Osteocyte (in vitro differentiated cells): ENCODE data around the gene BANP. TPM values are rescaled to one million over a fixed set of nuclear protein-coding genes. Genes with fewer than 3 reads are reported as not detected.

ENCODE experiments used
- DNase-seq: peaks from one replicate; pipeline ENCODE4 v3.0.0; 2021; ENCODE audit warnings: mixed read lengths; ENCODE audit not compliant: unreplicated experiment; ENCODE audit errors: extremely low spot score
- H3K27ac Mint-ChIP-seq: one replicate; pipeline ENCODE4 v1.8.0; 2021; ENCODE audit warnings: mild to moderate bottlenecking, mixed read lengths; ENCODE audit not compliant: unreplicated experiment
- H3K27me3 Mint-ChIP-seq: one replicate; pipeline ENCODE4 v1.8.0; 2021; ENCODE audit warnings: mixed read lengths; ENCODE audit not compliant: unreplicated experiment
- H3K36me3 Mint-ChIP-seq: one replicate; pipeline ENCODE4 v1.8.0; 2021; ENCODE audit warnings: mixed read lengths; ENCODE audit not compliant: unreplicated experiment
- H3K4me1 Mint-ChIP-seq: one replicate; pipeline ENCODE4 v1.8.0; 2021; ENCODE audit warnings: mixed read lengths; ENCODE audit not compliant: unreplicated experiment
- H3K4me3 Mint-ChIP-seq: one replicate; pipeline ENCODE4 v1.8.0; 2021; ENCODE audit warnings: mild to moderate bottlenecking, moderate library complexity, mixed read lengths; ENCODE audit not compliant: unreplicated experiment
- H3K9me3 Mint-ChIP-seq: one replicate; pipeline ENCODE4 v1.8.0; 2021; ENCODE audit warnings: mixed read lengths; ENCODE audit not compliant: unreplicated experiment
- total RNA-seq: library from RNA; stranded (reverse); gene quantifications from 2 replicates; pipeline ENCODE4 v1.2.1, GENCODE V29; 2021
- TF ChIP-seq, protein P1 (sequence below): fragments of 200-600 bp; sonication (generic); IDR thresholded peaks from 2 replicates; pipeline ENCODE4 v1.5.0; 2021; ENCODE audit warnings: antibody characterized with exemption, mild to moderate bottlenecking, moderate library complexity

BANP gene
- total RNA-seq, 1 donor from 2014 or later, result 20.5 TPM

DNA sequence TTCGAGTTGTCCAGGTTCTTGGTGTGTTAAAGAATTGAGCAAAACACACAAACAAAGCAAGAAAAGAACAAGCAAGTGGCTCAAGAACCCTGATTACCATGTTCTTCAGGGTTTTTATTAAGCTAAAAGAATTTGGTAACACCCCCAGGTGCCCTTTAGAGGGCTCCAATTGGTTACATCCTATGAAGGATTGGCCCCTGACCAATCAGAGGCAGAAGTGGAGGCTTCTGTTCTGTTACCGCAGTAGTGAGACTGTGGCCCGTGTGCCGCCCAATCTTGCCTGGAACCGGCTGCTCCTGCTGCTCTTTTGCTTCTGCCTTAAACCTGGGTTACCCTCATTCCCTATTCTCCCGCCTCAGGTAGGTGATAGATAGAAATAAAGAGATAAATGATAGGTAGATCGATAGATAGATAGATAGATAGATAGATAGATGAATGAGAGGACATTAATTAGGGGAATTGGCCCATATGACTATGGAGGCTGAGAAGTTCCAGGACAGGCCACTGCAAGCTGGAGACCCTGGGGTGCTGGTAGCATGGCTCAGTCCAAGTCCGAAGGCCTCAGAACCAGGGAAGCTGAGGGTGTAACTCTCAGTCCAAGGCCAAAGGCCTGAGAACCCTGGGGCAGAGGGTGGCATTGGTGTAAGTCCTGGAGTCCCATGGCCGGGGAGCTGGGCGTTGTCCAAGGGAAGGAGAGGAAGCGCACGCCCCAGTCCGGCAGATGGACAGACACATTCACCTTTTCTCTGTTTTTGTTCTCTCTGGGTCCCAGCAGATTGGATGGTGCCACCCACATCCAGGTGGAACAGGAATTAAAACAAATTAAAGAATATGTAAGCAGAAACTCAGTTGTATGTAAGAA, 11.4 kb upstream of the BANP start:
- no peaks in the 10 kb centered on the region for H3K4me1 Mint-ChIP-seq
- H3K27me3 Mint-ChIP-seq, result peaks cover 8% of the 10 kb centered on the region
- no peak for DNase-seq
- TF ChIP-seq, protein P1, sequence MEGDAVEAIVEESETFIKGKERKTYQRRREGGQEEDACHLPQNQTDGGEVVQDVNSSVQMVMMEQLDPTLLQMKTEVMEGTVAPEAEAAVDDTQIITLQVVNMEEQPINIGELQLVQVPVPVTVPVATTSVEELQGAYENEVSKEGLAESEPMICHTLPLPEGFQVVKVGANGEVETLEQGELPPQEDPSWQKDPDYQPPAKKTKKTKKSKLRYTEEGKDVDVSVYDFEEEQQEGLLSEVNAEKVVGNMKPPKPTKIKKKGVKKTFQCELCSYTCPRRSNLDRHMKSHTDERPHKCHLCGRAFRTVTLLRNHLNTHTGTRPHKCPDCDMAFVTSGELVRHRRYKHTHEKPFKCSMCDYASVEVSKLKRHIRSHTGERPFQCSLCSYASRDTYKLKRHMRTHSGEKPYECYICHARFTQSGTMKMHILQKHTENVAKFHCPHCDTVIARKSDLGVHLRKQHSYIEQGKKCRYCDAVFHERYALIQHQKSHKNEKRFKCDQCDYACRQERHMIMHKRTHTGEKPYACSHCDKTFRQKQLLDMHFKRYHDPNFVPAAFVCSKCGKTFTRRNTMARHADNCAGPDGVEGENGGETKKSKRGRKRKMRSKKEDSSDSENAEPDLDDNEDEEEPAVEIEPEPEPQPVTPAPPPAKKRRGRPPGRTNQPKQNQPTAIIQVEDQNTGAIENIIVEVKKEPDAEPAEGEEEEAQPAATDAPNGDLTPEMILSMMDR, result no peak
- no peaks in the 10 kb centered on the region for H3K36me3 Mint-ChIP-seq
- H3K9me3 Mint-ChIP-seq, result no peaks in the 10 kb centered on the region
- no peak overlapping the region for H3K27ac Mint-ChIP-seq
- H3K4me3 Mint-ChIP-seq, result no peak overlapping the region

DNA sequence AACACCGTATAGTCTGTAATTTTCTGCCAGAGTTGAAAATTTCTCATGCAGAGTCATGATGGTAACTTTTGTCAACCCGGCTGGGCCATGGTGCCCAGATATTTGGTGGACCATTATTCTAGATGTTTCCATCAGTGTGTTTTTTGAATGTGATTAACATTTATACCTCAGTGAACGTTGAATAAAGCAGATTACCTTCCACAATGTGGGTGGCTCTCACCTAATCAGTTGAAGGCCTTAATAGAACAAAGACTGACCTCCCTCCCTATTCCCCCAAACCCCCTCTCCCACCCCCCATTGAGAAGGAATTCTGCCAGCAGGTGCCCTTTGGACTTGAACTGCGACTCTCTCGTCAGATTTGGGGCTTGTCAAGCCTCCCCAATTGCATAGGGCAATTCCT, 8.6 kb upstream of the BANP start:
- H3K27ac Mint-ChIP-seq, result no peak overlapping the region
- H3K27me3 Mint-ChIP-seq, result peaks cover 8% of the 10 kb centered on the region
- no peaks in the 10 kb centered on the region for H3K36me3 Mint-ChIP-seq
- TF ChIP-seq, protein P1, result no peak
- H3K9me3 Mint-ChIP-seq, result no peaks in the 10 kb centered on the region
- H3K4me1 Mint-ChIP-seq, result no peaks in the 10 kb centered on the region
- no peak overlapping the region for H3K4me3 Mint-ChIP-seq
- no peak for DNase-seq

DNA sequence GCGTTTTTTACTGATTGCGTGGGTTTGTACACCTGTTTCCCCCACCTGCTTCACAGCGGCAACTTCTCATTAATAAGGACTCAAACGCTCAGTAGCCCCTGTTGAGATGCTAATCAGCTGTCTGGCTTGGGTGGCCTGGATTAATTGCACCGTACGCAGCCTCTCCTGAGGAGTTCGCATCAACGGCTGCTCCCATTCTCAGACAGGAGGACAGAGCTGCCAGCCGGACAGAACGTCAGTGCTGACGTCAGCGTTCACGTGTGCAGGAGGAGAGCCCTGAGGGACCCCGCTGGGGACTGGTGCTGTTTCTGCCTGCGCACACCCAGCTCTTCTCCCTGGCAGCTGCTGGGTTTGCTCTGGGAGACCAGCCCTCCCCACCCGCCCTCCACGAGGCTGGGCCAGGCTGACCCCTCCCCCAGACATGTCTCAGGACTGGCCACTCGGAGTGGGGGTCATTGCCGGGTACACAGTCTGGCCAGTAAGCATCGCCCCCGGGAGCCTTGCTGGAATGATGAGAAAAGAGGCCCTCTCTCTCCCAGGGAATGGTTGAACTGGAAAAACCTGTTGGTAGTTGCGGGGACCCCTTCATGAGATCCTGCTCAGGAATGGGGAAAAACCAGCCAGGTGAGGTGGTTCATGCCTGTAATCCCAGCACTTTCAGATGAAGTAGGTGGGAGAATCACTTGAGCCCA, 5.7 kb upstream of the BANP start:
- no peak for DNase-seq
- Mint-ChIP-seq H3K27me3 (no peaks in the 10 kb centered on the region), H3K9me3 (no peaks in the 10 kb centered on the region), H3K4me3 (no peak overlapping the region), H3K36me3 (no peaks in the 10 kb centered on the region), H3K4me1 (peaks cover 1% of the 10 kb centered on the region), H3K27ac (no peak overlapping the region)
- TF ChIP-seq, protein P1, result no peak

DNA sequence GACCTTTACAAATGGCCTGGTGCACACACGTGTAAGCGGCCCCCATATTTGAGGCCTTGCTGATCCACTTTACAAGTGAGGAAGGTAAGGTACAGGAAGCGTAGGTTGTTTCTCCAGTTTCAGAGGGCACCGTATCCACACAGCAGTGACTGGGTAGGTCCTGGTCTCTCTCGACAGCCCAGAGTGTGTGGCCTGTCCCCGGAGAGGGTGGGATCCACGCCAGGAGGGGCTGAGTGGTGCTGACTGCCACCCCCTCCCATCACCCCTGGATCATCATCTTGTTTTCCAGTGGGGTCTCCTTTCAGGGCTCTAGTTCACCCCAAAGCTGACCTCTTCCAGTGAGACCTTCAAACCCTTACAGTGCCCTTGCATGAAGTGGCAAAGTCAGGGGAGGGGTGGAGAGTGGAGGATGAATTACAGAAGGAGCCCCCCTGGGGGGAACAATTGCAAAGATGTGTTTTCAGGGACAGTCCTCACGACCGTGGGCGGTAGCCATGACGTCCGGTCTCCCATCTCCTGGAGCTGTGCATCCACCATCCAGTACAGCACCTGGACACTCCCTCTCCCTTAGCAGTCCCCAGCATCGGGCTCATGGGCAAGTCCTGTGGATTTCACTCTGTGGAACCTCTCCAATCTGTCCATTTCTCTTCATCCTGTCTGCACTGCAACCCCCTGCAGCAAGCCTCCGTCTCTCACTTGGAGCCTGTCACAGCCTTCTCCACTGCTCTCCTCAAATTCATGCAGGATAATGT, 4.5 kb upstream of the BANP start:
- no peaks in the 10 kb centered on the region for H3K27me3 Mint-ChIP-seq
- H3K9me3 Mint-ChIP-seq, result no peaks in the 10 kb centered on the region
- TF ChIP-seq, protein P1, result no peak
- no peak for DNase-seq
- no peaks in the 10 kb centered on the region for H3K36me3 Mint-ChIP-seq
- no peak overlapping the region for H3K27ac Mint-ChIP-seq
- peaks cover 4% of the 10 kb centered on the region for H3K4me1 Mint-ChIP-seq
- H3K4me3 Mint-ChIP-seq, result no peak overlapping the region
